ENCODE data around the gene DYNC1I1. TPM values are rescaled to one million over a fixed set of nuclear protein-coding genes. Genes with fewer than 3 reads are reported as not detected.

The DYNC1I1 gene
- total RNA-seq, 2 experiments from 2014 or later, result not detected

DNA sequence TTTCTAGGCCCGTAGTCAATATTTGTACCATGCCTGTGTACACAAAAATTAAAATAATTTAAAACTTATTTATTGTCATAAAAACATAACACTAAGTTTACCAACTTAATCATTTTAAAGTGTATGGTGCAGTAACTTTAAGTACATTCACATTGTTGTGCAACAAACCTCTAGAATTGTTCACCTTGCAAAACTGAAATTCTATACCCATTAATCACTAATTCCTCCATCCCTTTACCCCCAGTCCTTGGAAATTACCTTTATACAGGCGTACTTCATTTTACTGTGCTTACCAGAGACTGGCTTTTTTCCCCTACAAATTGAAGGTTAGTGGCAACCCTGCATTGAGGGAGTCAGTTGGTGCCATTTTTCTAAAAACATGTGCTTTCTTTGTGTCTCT, 6.3 kb upstream of the DYNC1I1 start:
- POLR2A ChIA-PET, result no interaction called here
- CTCF ChIA-PET, result no interaction called here
- no peak for ATAC-seq

DNA sequence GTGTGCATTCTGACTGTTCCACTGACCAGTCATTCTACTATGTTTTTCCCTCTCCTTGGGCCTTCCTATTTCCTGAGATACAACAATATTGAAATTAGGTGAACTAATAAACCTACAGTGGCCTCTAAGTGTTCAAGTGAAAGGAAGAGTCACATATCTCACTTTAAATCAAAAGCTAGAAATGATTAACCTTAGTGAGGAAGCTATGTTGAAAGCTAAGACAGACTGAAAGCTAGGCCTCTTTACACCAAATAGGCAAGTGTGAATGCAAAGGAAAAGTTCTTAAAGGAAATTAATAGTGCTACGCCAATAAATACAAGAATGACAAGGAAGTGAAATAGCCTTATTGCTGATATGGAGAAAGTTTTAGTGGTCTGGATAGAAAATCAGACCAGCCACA, 5.7 kb upstream of the DYNC1I1 start:
- Mint-ChIP-seq H3K27me3 (peaks cover 4% of the 10 kb centered on the region), H3K4me3 (no peak overlapping the region), H3K27ac (no peak overlapping the region), H3K36me3 (ENCODE audit: low read depth) (no peaks in the 10 kb centered on the region), H3K4me1 (no peaks in the 10 kb centered on the region), H3K9me3 (ENCODE audit: low read depth) (no peaks in the 10 kb centered on the region)
- intact Hi-C loops (cut with DNase I, micrococcal nuclease), result no loop called here
- ChIA-PET CTCF (no interaction called here), POLR2A (no interaction called here)
- no peak for DNase-seq
- ATAC-seq, result no peak

More for the DNA sequence above, 6.3 kb upstream of the DYNC1I1 start:
- Mint-ChIP-seq H3K4me1 (no peaks in the 10 kb centered on the region), H3K4me3 (no peak overlapping the region), H3K27ac (no peak overlapping the region), H3K9me3 (ENCODE audit: low read depth) (no peaks in the 10 kb centered on the region), H3K36me3 (ENCODE audit: low read depth) (no peaks in the 10 kb centered on the region), H3K27me3 (peaks cover under 1% of the 10 kb centered on the region)
- intact Hi-C loops (cut with DNase I, micrococcal nuclease), result no loop called here
- no peak for DNase-seq

DNA sequence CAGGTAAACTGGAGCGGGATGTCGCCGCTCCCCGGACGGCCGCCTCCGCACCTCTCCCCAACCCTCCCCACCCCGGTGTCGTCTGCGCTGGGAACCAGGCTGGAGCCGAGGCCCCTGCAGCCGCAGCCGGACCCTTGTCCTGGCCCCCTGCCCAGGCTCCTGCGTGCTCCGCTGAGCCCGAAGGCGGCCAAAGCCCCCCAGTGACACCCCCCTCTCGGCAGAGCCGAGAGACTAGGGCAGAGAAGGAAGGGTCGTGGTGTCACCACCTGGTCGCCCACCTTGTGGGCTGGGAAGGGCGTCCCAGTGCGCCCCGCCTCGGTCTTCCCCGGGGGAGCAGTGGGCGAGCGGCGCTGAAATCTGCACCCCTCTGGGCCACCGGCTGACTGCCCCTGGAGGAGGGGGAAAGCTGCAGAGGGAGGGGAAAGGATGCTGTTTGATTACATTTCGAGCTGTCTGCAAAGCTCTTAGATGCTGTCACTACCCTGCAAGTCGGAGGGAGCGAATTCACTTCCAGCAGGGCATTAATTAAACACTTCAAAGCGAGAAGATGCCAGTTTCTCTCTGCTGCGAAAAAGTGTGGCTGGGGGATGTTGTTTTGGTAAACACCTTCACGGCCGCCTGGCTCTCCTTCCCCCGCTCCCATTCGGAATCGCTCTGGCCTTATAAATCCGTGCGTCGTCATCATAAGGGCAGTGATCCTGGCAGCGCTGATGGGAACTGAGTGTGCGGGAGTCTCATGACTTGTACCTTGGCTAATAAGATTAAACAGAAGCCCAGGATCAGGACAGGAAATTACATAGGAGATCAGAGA, 622 bp downstream of the DYNC1I1 start:
- Mint-ChIP-seq H3K27ac (no peak overlapping the region), H3K27me3 (peaks cover 25% of the 10 kb centered on the region), H3K36me3 (ENCODE audit: low read depth) (no peaks in the 10 kb centered on the region), H3K4me1 (no peaks in the 10 kb centered on the region), H3K4me3 (no peak overlapping the region), H3K9me3 (ENCODE audit: low read depth) (no peaks in the 10 kb centered on the region)
- CTCF ChIA-PET, result interaction anchor here (0.7 kb wide), 1 partner anchor 22 kb away, joined by 3 read pairs; no protein-coding TSS in a partner anchor
- DNase-seq (no peak), ATAC-seq (no peak)
- POLR2A ChIA-PET, result no interaction called here
- intact Hi-C loops (cut with DNase I, micrococcal nuclease), result no loop called here

DNA sequence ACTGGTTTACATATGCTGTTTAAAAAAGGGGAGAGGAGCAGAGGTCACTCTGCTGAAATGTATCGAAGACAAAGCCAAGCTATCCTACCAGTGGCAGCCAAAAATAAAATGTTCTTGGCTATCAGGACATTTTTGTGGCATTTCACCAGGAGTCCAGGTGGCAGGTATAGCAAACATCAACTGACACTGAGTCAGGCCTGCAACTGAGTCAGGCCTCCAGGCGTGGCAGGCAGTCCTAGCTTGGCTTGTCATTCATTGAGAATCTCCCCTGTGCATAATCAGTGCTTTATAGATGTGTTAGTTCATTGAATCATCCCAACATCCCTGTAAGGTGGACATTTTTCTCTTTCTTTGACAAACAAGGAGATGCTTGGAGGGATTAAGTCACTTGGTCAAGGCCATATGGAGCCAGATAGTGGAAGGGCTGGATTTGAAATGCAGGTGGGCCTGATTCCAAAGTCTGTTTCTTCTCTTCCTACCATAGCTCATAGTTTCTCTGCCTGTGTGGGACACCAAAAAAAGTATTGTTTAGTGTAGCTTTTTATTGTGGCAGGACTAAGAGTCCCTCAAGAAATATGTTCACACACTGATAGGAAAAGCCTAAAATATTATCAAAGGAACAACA, 4.3 kb downstream of the DYNC1I1 start:
- POLR2A ChIA-PET, result no interaction called here
- Mint-ChIP-seq H3K9me3 (ENCODE audit: low read depth) (no peaks in the 10 kb centered on the region), H3K27ac (no peak overlapping the region), H3K36me3 (ENCODE audit: low read depth) (no peaks in the 10 kb centered on the region), H3K4me1 (no peaks in the 10 kb centered on the region), H3K27me3 (peaks cover 21% of the 10 kb centered on the region), H3K4me3 (no peak overlapping the region)
- CTCF ChIA-PET, result no interaction called here
- intact Hi-C loops (cut with DNase I, micrococcal nuclease), result no loop called here
- ATAC-seq (no peak), DNase-seq (no peak)

DNA sequence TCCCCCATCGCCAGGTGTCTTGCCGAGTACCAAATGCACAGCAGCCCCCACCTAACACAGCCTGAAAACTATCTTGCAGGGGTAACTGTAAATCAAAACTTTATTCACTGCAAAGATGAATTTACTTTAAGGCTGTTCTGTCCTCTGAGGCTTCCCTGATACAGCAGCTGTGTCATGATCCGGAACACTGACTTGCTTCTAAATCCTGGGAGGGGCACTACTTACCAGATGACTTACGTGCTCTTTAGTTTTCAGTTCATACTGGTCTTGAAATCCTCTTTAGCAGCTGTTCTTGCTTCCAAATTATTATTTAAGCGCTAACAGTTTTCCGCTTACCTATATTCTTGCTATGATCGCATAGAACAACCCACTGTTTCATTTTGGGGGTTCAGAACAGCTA, 4.9 kb downstream of the DYNC1I1 start:
- Mint-ChIP-seq H3K36me3 (ENCODE audit: low read depth) (no peaks in the 10 kb centered on the region), H3K9me3 (ENCODE audit: low read depth) (no peaks in the 10 kb centered on the region), H3K4me1 (no peaks in the 10 kb centered on the region), H3K27me3 (peaks cover 17% of the 10 kb centered on the region), H3K27ac (no peak overlapping the region), H3K4me3 (no peak overlapping the region)
- CTCF ChIA-PET, result interaction anchor here (0.9 kb wide), 1 partner anchor 11 kb away, joined by 3 read pairs; no protein-coding TSS in a partner anchor
- DNase-seq (no peak), ATAC-seq (no peak)
- intact Hi-C loops (cut with DNase I, micrococcal nuclease), result no loop called here
- POLR2A ChIA-PET, result no interaction called here

DNA sequence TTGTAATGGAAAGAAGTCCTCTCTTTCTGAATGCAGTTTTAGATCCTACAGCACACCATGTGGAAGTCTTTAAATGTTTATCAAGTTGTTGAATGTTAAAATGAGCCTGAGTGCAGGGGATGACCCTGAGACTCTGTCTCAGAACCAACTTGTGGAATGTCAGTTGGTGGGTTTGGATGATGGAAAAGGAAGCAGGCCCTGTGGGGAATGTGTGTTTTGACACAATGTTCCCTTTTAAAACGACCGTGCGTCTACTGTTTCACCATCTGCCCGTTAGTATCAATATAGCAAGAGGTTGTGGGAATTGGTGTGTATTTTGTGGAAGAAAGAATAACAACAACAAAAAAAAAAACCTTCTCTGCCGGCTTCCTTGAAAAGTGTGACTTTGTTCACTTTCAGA, 8.3 kb downstream of the DYNC1I1 start:
- intact Hi-C loops (cut with DNase I, micrococcal nuclease), result no loop called here
- ATAC-seq (no peak), DNase-seq (no peak)
- ChIA-PET POLR2A (no interaction called here), CTCF (no interaction called here)
- Mint-ChIP-seq H3K4me3 (no peak overlapping the region), H3K27me3 (peaks cover 7% of the 10 kb centered on the region), H3K4me1 (no peaks in the 10 kb centered on the region), H3K36me3 (ENCODE audit: low read depth) (no peaks in the 10 kb centered on the region), H3K27ac (no peak overlapping the region), H3K9me3 (ENCODE audit: low read depth) (no peaks in the 10 kb centered on the region)

DNA sequence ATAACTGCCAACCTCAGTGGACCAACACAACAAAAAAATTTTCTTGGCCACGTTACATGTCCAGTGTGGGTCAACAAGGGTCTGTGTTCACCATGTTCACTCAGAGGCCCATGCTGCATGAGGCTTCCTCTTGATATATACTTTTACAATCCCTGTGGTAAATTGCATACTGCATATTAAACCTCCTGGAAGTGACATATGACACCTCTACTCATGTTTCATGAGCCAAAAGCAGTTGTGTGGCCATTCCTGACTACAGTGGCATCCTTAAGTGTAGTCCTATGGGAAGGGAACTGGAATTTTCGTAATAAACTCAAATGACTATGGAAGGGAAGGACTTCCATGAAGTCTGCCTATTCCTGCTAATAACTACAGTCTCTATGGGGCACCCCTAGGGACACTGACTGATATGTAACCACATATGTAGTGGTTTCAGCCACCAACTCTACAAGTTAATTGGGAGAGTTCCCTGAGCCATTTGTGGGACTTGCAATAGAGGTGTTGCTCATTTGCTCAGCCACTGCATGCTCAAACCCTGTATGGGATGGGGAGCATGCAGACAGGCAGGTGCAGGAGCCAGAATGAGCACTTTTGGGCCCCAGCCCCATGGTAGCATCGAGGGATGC, 9.7 kb downstream of the DYNC1I1 start:
- Mint-ChIP-seq H3K27me3 (peaks cover 7% of the 10 kb centered on the region), H3K4me3 (no peak overlapping the region), H3K9me3 (ENCODE audit: low read depth) (no peaks in the 10 kb centered on the region), H3K27ac (no peak overlapping the region), H3K36me3 (ENCODE audit: low read depth) (no peaks in the 10 kb centered on the region), H3K4me1 (no peaks in the 10 kb centered on the region)
- intact Hi-C loops (cut with DNase I, micrococcal nuclease), result no loop called here
- CTCF ChIA-PET, result no interaction called here
- ATAC-seq (no peak), DNase-seq (no peak)
- POLR2A ChIA-PET, result no interaction called here

DNA sequence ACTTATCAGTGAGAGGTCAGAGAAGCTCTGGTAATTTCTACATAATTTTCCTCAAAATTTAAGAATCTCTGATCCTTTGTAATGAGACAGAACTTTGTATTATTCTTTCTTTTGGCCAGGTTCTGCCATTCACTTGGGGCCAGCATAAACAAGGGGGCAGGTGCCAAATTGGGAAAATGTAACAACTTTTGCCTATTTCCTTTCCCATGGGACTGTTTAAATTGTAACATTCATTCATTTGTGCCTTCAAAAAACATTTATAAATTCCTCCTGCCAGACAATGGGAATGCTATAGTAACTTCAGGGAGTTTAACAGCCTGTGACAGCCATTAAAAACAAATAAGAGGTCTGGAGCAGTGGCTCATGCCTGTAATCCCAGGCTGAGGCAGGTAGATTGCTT, 12.4 kb downstream of the DYNC1I1 start:
- H3K4me1 Mint-ChIP-seq, result no peaks in the 10 kb centered on the region
- no peaks in the 10 kb centered on the region for H3K36me3 Mint-ChIP-seq (ENCODE audit: low read depth)
- CTCF ChIA-PET, result no interaction called here
- no peaks in the 10 kb centered on the region for H3K9me3 Mint-ChIP-seq (ENCODE audit: low read depth)
- no peak overlapping the region for H3K4me3 Mint-ChIP-seq
- intact Hi-C loops (cut with DNase I, micrococcal nuclease), result no loop called here
- no peak for DNase-seq
- H3K27me3 Mint-ChIP-seq, result peaks cover 17% of the 10 kb centered on the region
- POLR2A ChIA-PET, result no interaction called here
- H3K27ac Mint-ChIP-seq, result no peak overlapping the region
- no peak for ATAC-seq

DNA sequence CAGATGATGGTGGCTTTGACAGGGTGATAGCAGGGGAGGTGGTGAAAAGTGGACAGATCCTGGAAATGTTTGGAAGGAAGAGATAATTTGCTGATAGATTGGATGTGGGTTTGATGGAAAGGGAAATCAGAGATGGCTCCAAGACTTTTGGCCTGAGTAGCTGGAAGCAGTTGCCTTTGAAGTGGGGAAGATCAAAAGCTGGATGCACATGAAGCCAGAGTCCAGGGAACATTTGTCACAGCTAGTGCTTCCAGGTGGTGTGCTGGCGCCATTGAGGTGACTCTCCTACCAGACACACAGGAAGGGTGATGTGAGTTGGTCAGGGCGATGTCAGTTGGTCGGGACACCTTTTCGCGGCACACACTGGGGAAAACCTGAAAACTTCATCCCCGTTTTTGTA, 15.9 kb downstream of the DYNC1I1 start:
- Mint-ChIP-seq H3K36me3 (ENCODE audit: low read depth) (no peaks in the 10 kb centered on the region), H3K4me3 (no peak overlapping the region), H3K9me3 (ENCODE audit: low read depth) (no peaks in the 10 kb centered on the region), H3K27ac (no peak overlapping the region), H3K4me1 (no peaks in the 10 kb centered on the region), H3K27me3 (peaks cover 19% of the 10 kb centered on the region)
- intact Hi-C loops (cut with DNase I, micrococcal nuclease), result no loop called here
- ATAC-seq (no peak), DNase-seq (no peak)
- ChIA-PET CTCF (interaction anchor here (0.6 to 1.1 kb wide), 2 partner anchors 9 to 10 kb away, joined by 3 read pairs; no protein-coding TSS in a partner anchor), POLR2A (no interaction called here)

DNA sequence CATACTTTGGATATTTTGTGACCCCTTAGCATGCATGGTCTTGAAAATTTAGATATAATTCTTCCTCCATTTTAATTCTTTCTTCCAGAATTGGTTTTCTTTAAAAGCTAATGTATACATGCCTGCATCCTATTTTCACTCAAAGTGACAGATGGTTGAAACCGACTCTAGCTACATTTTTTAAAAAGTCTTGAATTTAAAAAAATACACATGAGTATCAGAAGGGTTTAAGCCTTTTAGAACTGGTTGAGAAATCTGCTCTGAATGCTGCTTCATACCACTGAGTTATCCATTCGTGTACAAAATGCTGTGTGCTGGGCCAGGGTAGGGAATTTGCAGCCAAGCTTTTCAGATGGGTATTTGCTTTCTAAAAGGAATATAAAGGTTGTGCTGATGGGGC, 16.5 kb downstream of the DYNC1I1 start:
- H3K4me3 Mint-ChIP-seq, result no peak overlapping the region
- CTCF ChIA-PET, result interaction anchor here (1.1 kb wide), 1 partner anchor 11 kb away, joined by 3 read pairs; no protein-coding TSS in a partner anchor
- POLR2A ChIA-PET, result no interaction called here
- intact Hi-C loops (cut with DNase I, micrococcal nuclease), result no loop called here
- H3K27me3 Mint-ChIP-seq, result peaks cover 19% of the 10 kb centered on the region
- no peak for DNase-seq
- H3K27ac Mint-ChIP-seq, result no peak overlapping the region
- H3K9me3 Mint-ChIP-seq (ENCODE audit: low read depth), result no peaks in the 10 kb centered on the region
- H3K4me1 Mint-ChIP-seq, result no peaks in the 10 kb centered on the region
- no peaks in the 10 kb centered on the region for H3K36me3 Mint-ChIP-seq (ENCODE audit: low read depth)
- ATAC-seq, result no peak

DNA sequence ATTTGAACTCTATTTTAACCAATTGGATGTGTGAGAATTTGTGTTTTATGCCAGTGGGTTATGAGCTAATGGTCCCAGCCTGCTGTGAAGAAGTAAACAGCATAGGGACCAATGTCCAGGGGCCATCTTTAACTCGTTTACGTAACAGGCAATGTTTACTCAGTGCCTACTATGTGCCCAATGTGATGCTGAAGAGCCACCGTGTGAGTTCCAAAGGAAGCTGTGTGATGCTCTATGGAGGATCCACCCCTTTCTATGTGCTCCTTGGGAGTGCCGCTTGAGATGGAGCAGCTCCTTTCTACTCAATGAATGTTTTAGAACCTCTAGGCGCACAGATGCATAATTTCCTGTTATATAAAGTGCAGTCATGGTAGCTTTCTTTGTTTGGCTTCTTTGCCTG, 21.3 kb downstream of the DYNC1I1 start:
- no peak overlapping the region for H3K27ac Mint-ChIP-seq
- POLR2A ChIA-PET, result no interaction called here
- CTCF ChIA-PET, result interaction anchor here (1.0 kb wide), 1 partner anchor 17 kb away, joined by 3 read pairs; no protein-coding TSS in a partner anchor

More for the DNA sequence above, 21.3 kb downstream of the DYNC1I1 start:
- Mint-ChIP-seq H3K36me3 (ENCODE audit: low read depth) (no peaks in the 10 kb centered on the region), H3K9me3 (ENCODE audit: low read depth) (no peaks in the 10 kb centered on the region), H3K27me3 (peaks cover 3% of the 10 kb centered on the region), H3K4me3 (no peak overlapping the region), H3K4me1 (no peaks in the 10 kb centered on the region)
- no peak for ATAC-seq
- intact Hi-C loops (cut with DNase I, micrococcal nuclease), result no loop called here
- no peak for DNase-seq

Measured in activated CD4-positive, alpha-beta T cell treated with anti-CD3 and anti-CD28 coated beads for 36 hours (primary cell).